Stomach smooth muscle (tissue), 2 donors: ENCODE results near the gene PCDH10.

Experiments
- H3K27ac ChIP-seq: one replicate; pipeline ENCODE4 v1.7.0; 2013; ENCODE audit warnings: mild to moderate bottlenecking, low read length, inconsistent platforms
- H3K27me3 ChIP-seq, 2 donors: one replicate each; pipeline ENCODE4 v1.7.0; 2013; ENCODE audit warnings: low read length in 2 of 2; ENCODE audit not compliant: insufficient read depth in 2 of 2, control insufficient read depth in 1 of 2
- H3K36me3 ChIP-seq, 2 donors: one replicate each; pipeline ENCODE4 v1.7.0; 2013; ENCODE audit warnings: low read length in 2 of 2; ENCODE audit not compliant: control insufficient read depth in 2 of 2, insufficient read depth in 2 of 2
- H3K4me1 ChIP-seq: one replicate; pipeline ENCODE4 v1.7.0; 2013; ENCODE audit warnings: low read length; ENCODE audit not compliant: control insufficient read depth, insufficient read depth
- H3K4me3 ChIP-seq, 2 donors: one replicate each; pipeline ENCODE4 v1.7.0; 2013; ENCODE audit warnings: low read length in 2 of 2
- H3K9ac ChIP-seq, 2 donors: one replicate each; pipeline ENCODE4 v1.7.0; 2013; ENCODE audit warnings: low read length in 2 of 2, mild to moderate bottlenecking in 1 of 2
- H3K9me3 ChIP-seq, 2 donors: one replicate each; pipeline ENCODE4 v1.7.0; 2013; ENCODE audit warnings: low read length in 2 of 2; ENCODE audit not compliant: control insufficient read depth in 2 of 2
- donor health status: healthy.
- donor health status: Pancreatic carcinoma.

PCDH10 gene

GRCh38 chr4:133137571-133137970 lies 11.5 kb upstream of the PCDH10 start:
- Histone ChIP-seq H3K9ac (no peak overlapping the region), H3K4me3 (no peak overlapping the region), H3K4me1 (no peaks in the 10 kb centered on the region), H3K9me3 (no peaks in the 10 kb centered on the region), H3K27me3 (no peaks in the 10 kb centered on the region), H3K27ac (no peak overlapping the region), H3K36me3 (no peaks in the 10 kb centered on the region)

DNA sequence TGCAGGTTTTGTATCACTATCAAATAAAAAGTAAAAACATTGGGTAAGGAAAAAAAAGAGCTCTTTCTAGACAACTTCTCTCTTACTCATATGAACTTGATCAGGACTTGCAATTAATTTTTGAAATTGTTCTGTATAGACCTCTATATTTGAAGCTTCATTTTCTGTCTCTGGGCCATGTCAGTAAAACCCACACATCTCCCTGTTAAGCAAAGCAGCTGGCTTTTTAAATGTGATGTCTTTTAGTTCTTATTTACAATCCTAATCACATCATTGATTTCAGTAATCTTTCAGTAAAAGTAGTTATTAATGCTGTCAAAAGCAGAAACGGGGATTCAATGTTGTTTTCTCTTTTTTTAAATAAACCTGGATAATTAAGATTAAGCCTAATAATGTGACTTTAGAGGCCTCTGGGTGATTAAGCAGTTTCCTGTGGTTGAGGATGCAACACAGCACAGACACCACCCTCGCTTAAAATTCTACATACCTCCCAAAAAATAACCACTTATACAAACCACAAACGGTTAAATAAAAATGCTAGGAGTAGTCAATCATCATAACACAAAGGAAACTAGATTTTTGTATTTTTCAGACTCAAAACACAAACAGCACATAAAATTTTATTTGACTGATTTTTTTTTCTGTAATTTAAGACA lies 5.2 kb upstream of the PCDH10 start:
- peaks cover 0 to 3% of the 10 kb centered on the region in 2 donors for H3K27me3 ChIP-seq
- no peak overlapping the region for H3K27ac ChIP-seq
- H3K4me1 ChIP-seq, result peaks cover 15% of the 10 kb centered on the region
- H3K9me3 ChIP-seq, result no peaks in the 10 kb centered on the region
- H3K36me3 ChIP-seq, result no peaks in the 10 kb centered on the region
- H3K9ac ChIP-seq, result no peak overlapping the region
- H3K4me3 ChIP-seq, result no peak overlapping the region

DNA sequence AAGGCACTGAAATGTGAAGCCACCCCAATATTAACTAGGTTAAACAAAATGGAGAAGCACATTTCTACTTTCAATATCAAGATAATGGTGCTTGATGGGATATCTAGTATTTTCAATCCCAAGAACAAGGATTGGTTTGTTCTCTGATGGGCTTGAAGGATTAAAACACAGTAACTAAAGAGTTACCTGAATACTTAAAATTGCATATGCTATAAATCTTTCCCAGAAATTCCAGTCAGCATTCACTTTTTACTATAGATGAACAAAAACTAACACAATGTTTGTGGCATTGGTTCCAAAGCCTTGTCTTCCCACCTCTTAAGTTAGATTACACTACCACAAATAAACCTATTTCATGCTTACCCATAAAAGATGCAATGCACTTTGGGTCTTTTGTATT lies 3.9 kb upstream of the PCDH10 start:
- Histone ChIP-seq H3K9ac (no peak overlapping the region), H3K27me3 (peaks cover 0 to 7% of the 10 kb centered on the region in 2 donors), H3K36me3 (no peaks in the 10 kb centered on the region), H3K4me1 (peaks cover 19% of the 10 kb centered on the region), H3K4me3 (no peak overlapping the region), H3K27ac (no peak overlapping the region), H3K9me3 (no peaks in the 10 kb centered on the region)

DNA sequence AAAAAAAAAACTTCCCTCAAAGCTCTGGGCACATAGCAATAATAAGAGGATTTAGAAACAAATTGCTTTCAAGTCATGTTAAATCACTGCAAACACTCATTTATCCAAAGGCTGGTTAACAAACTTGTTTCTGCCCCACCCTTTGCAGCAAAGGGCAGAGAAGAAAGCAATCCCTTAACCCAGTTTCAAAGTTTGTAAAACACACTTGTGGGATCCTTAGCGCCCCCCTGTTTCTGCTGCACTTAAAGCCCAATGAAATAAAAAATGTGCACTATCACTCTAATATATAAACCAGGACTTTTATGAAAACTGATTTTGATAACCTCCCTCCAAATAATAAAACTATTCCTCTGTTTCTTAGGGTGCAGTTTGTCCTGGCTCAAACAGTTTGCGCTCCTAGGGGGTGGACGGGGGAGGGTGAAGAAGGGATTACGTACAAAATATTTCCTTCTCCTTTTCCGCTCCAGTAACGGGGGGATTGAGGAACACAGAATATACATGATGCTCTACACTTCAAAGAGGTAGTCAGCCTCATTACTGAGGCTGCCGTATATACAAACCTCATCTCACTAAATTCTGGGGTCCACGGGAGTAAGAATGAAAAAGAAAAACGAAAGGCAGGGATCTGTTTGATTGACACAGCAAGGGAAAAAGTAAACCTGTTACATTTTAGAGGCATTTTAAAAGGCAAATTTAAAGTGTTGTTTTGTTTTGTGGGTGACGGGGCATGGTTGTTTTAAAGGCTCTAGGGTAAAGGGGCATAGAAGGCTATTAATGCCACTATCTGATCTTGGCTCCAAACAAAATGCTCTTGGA lies 3.1 kb upstream of the PCDH10 start:
- Histone ChIP-seq H3K4me1 (peaks cover 27% of the 10 kb centered on the region), H3K4me3 (peak overlapping the region; percentile 71 to 81), H3K36me3 (no peaks in the 10 kb centered on the region), H3K27ac (no peak overlapping the region), H3K27me3 (peaks cover 0 to 7% of the 10 kb centered on the region in 2 donors), H3K9me3 (no peaks in the 10 kb centered on the region), H3K9ac (peak overlapping the region; percentile 26 to 42)

DNA sequence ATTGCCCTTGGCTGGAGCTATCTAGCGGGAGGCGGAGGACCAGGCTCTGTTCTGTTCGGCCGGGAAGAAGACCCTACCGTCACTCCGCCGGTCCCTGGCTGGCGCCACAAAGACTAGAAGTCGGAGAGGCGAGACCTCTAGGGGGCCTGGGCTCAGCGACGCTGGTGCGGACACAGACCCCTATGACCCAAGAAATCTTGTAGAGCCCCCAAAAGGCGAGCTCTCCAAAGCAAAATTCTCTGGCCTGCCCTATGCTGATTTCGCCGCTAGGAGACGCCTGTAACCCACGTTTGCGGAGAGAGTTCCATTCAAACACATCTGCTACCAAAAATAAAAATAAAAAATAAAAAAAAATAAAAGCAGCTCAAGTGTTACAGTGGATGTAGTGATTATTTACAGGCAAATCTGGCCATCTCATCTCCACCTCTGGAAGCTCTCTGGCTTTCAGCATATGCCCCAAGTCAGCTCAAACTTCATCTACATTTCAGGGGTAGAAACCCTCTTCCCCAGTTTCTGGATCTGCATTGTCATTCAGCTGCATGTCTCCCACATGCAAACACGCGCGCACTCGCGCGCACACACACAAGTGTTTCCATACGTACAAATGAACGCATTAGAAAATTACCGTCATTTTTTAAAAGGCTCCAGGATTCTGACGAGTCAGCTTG lies 2.4 kb upstream of the PCDH10 start:
- Histone ChIP-seq H3K4me1 (peaks cover 33% of the 10 kb centered on the region), H3K27me3 (peaks cover 5 to 10% of the 10 kb centered on the region in 2 donors), H3K36me3 (no peaks in the 10 kb centered on the region), H3K27ac (no peak overlapping the region), H3K4me3 (peak overlapping the region; percentile 81 to 91), H3K9ac (peak overlapping the region; percentile 35 to 42), H3K9me3 (no peaks in the 10 kb centered on the region)

DNA sequence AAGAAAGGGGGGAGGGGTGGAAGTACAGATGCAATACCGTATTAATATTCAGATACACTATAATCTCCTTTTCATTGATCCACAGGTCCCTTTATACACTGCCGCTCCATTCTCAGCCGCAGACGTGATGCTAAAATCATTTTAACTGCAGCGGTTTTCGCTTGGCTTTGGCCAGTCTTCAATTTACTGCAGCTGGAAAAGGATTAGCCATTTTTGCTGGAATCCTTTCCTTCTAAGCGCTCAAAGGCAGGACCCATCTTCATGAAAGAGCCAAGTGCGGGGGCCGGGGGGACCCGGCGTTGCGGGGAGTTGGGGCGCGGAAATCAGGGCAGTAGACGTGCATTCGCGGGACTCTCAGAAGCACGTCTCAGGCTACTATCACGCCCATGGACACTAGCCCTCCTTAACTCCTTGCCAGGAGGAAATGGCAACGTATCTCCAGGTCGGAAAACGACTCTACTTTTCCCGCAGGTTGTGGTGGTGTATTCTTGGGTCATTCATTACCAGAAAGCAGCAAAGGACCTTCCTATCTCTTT lies 1.7 kb upstream of the PCDH10 start:
- Histone ChIP-seq H3K9ac (peak overlapping the region; percentile 21 to 35), H3K36me3 (no peaks in the 10 kb centered on the region), H3K27ac (no peak overlapping the region), H3K27me3 (peaks cover 5 to 14% of the 10 kb centered on the region in 2 donors), H3K4me3 (peak overlapping the region; percentile 81 to 91), H3K4me1 (peaks cover 39% of the 10 kb centered on the region), H3K9me3 (no peaks in the 10 kb centered on the region)

GRCh38 chr4:133147921-133148689 lies 989 bp upstream of the PCDH10 start:
- Histone ChIP-seq H3K27ac (peak overlapping the region; percentile 11), H3K4me1 (peaks cover 44% of the 10 kb centered on the region), H3K9ac (peak overlapping the region; percentile 16 to 58)

DNA sequence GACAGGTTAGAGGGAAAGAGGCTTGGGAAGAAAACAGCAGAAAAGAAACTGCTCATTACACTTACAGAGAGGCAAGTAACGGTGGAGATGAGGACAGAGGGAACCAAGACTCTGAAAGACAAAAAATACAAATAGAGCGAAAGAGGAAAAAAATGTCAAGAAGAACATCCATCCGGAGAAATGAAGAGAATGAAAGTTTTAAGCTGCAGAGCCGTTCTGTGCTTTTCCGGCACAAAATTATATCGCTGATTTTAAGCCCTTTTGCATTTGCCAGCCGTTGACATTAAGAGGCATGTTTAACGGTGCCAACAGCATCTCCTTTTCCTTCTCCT lies 236 bp downstream of the PCDH10 start:
- peak overlapping the region; percentile 37 to 39 for H3K9ac ChIP-seq
- no peaks in the 10 kb centered on the region for H3K9me3 ChIP-seq
- peak overlapping the region; percentile 81 to 87 for H3K4me3 ChIP-seq
- peaks cover 44% of the 10 kb centered on the region for H3K4me1 ChIP-seq
- no peak overlapping the region for H3K27ac ChIP-seq
- H3K36me3 ChIP-seq, result no peaks in the 10 kb centered on the region
- peaks cover 5 to 15% of the 10 kb centered on the region in 2 donors for H3K27me3 ChIP-seq

More at GRCh38 chr4:133147921-133148689, 989 bp upstream of the PCDH10 start:
- no peaks in the 10 kb centered on the region for H3K36me3 ChIP-seq
- H3K9me3 ChIP-seq, result no peaks in the 10 kb centered on the region
- peaks cover 5 to 15% of the 10 kb centered on the region in 2 donors for H3K27me3 ChIP-seq
- peak overlapping the region; percentile 81 to 91 for H3K4me3 ChIP-seq

DNA sequence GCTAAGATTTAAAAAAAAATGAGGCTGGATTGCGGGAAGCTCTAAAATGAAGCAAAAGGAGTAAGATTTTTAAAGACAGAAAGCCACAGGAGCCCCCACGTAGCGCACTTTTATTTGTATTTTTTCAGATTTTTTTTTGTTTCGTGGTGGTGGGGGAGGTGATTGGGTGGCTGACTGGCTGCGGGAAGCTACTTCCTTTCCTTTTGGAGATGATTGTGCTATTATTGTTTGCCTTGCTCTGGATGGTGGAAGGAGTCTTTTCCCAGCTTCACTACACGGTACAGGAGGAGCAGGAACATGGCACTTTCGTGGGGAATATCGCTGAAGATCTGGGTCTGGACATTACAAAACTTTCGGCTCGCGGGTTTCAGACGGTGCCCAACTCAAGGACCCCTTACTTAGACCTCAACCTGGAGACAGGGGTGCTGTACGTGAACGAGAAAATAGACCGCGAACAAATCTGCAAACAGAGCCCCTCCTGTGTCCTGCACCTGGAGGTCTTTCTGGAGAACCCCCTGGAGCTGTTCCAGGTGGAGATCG lies 908 bp downstream of the PCDH10 start:
- Histone ChIP-seq H3K27ac (no peak overlapping the region), H3K36me3 (no peaks in the 10 kb centered on the region), H3K9me3 (no peaks in the 10 kb centered on the region), H3K4me1 (peaks cover 44% of the 10 kb centered on the region), H3K4me3 (peak overlapping the region; percentile 81 to 87), H3K9ac (peak overlapping the region; percentile 37 to 39), H3K27me3 (peaks cover 5 to 15% of the 10 kb centered on the region in 2 donors)
